SK-N-MC (cell line): ENCODE data around the gene HIP1.
"Not testable (repeated sequence)": the region's sequence is repeated elsewhere in the genome, so short reads cannot be mapped to it uniquely, and the experiment has no call there.

Source experiments
- DNase-seq: peaks from one replicate; pipeline ENCODE4 v3.0.0-alpha.2; 2011; ENCODE audit warnings: low read depth, low spot score
- H3K27ac ChIP-seq: fragments of 200-600 bp; sonication (generic); 2 replicates; pipeline ENCODE4 v1.5.1; 2016; ENCODE audit warnings: mixed run types
- H3K36me3 ChIP-seq: fragments of 200-600 bp; sonication (generic); 2 replicates; pipeline ENCODE4 v1.6.1; 2017; ENCODE audit warnings: antibody characterized with exemption, low read length, mixed read lengths; ENCODE audit not compliant: insufficient read depth
- H3K4me3 ChIP-seq: fragments of 200-600 bp; sonication (generic); 2 replicates; pipeline ENCODE4 v1.5.1; 2016
- H3K9ac ChIP-seq: fragments of 200-600 bp; sonication (generic); 2 replicates; pipeline ENCODE4 v1.8.0; 2017; ENCODE audit warnings: mixed run types, mixed read lengths; ENCODE audit not compliant: insufficient read length
- H3K9me3 ChIP-seq: fragments of 200-600 bp; sonication (generic); 2 replicates; pipeline ENCODE4 v1.6.1; 2017; ENCODE audit warnings: low read depth, mild to moderate bottlenecking, antibody characterized with exemption, low read length, moderate library complexity, mixed read lengths
- EZH2 ChIP-seq: fragments of 200-600 bp; sonication (generic); IDR thresholded peaks from one replicate; pipeline ENCODE4 v1.6.1; 2017; ENCODE audit warnings: antibody characterized with exemption
- FOXP2 ChIP-seq: optimal IDR thresholded peaks from 2 replicates; pipeline ENCODE3; 2011; ENCODE audit warnings: mild to moderate bottlenecking, moderate library complexity; ENCODE audit not compliant: insufficient read depth; ENCODE audit errors: extremely low read length, control extremely low read depth
- POLR2AphosphoS5 ChIP-seq: IDR thresholded peaks from 2 replicates; pipeline ENCODE4 v1.6.1; 2012; ENCODE audit warnings: mild to moderate bottlenecking, low read depth, low read length, borderline replicate concordance

HIP1 gene

GRCh38 chr7:75721426-75721825, 17.3 kb downstream of the HIP1 start:
- Histone ChIP-seq H3K9me3 (no peaks in the 10 kb centered on the region), H3K9ac (no peak overlapping the region), H3K4me3 (no peak overlapping the region), H3K36me3 (no peaks in the 10 kb centered on the region), H3K27ac (no peak overlapping the region)
- TF ChIP-seq EZH2 (no peak), POLR2AphosphoS5 (no peak)
- no peak for DNase-seq

- Histone ChIP-seq H3K4me3 (no peak overlapping the region), H3K27ac (no peak overlapping the region), H3K36me3 (no peaks in the 10 kb centered on the region), H3K9me3 (no peaks in the 10 kb centered on the region), H3K9ac (no peak overlapping the region)
- DNase-seq = no peak
- TF ChIP-seq FOXP2 (no peak), POLR2AphosphoS5 (no peak), EZH2 (no peak)
These were observed 19.1 kb downstream of the HIP1 start for GRCh38 chr7:75719626-75720025.

- TF ChIP-seq POLR2AphosphoS5 = no peak
- no peak for TF ChIP-seq FOXP2
- no peak for TF ChIP-seq EZH2
- H3K36me3 ChIP-seq = no peaks in the 10 kb centered on the region
- H3K9me3 ChIP-seq = no peaks in the 10 kb centered on the region
- no peak overlapping the region for H3K4me3 ChIP-seq
- H3K9ac ChIP-seq = no peak overlapping the region
- H3K27ac ChIP-seq = no peak overlapping the region
- DNase-seq = no peak
These were observed 20.2 kb downstream of the HIP1 start for GRCh38 chr7:75718390-75719031.

GRCh38 chr7:75717746-75718145, 21.0 kb downstream of the HIP1 start:
- not testable (repeated sequence) for H3K27ac ChIP-seq, H3K4me3 ChIP-seq, H3K9ac ChIP-seq, H3K9me3 ChIP-seq, H3K36me3 ChIP-seq, DNase-seq

GRCh38 chr7:75716992-75717626, 21.6 kb downstream of the HIP1 start:
- Histone ChIP-seq H3K9ac (no peak overlapping the region), H3K27ac (no peak overlapping the region)
- DNase-seq = no peak

GRCh38 chr7:75715864-75716263, 22.9 kb downstream of the HIP1 start:
- Histone ChIP-seq H3K4me3 (no peak overlapping the region), H3K36me3 (no peaks in the 10 kb centered on the region), H3K9me3 (no peaks in the 10 kb centered on the region), H3K9ac (no peak overlapping the region), H3K27ac (no peak overlapping the region)
- no peak for TF ChIP-seq EZH2
- no peak for DNase-seq

More at GRCh38 chr7:75716992-75717626, 21.6 kb downstream of the HIP1 start:
- Histone ChIP-seq H3K36me3 (no peaks in the 10 kb centered on the region), H3K9me3 (no peaks in the 10 kb centered on the region), H3K4me3 (no peak overlapping the region)
- TF ChIP-seq POLR2AphosphoS5 (no peak), EZH2 (no peak), FOXP2 (no peak)

- Histone ChIP-seq H3K4me3 (no peak overlapping the region), H3K9me3 (no peaks in the 10 kb centered on the region), H3K27ac (no peak overlapping the region), H3K36me3 (no peaks in the 10 kb centered on the region), H3K9ac (no peak overlapping the region)
- no peak for DNase-seq
- TF ChIP-seq EZH2 = no peak
- no peak for TF ChIP-seq FOXP2
- TF ChIP-seq POLR2AphosphoS5 = no peak
These were observed 26.0 kb downstream of the HIP1 start for GRCh38 chr7:75712517-75713361.

GRCh38 chr7:75711656-75712514, 26.9 kb downstream of the HIP1 start:
- Histone ChIP-seq H3K9ac (no peak overlapping the region), H3K27ac (no peak overlapping the region), H3K4me3 (no peak overlapping the region), H3K9me3 (no peaks in the 10 kb centered on the region), H3K36me3 (no peaks in the 10 kb centered on the region)
- no peak for DNase-seq
- no peak for TF ChIP-seq EZH2
- TF ChIP-seq POLR2AphosphoS5 = no peak
- no peak for TF ChIP-seq FOXP2
